NCI-H82 treated with DMSO at 0.1 percent for 48 hours (cell line): Measurements from ENCODE around the gene TTI1.

Experiments
- DNase-seq: peaks from one replicate; lab custom pipeline; 2025; ENCODE audit not compliant: unreplicated experiment; lab: John Stamatoyannopoulos, UW

TTI1 gene

DNA sequence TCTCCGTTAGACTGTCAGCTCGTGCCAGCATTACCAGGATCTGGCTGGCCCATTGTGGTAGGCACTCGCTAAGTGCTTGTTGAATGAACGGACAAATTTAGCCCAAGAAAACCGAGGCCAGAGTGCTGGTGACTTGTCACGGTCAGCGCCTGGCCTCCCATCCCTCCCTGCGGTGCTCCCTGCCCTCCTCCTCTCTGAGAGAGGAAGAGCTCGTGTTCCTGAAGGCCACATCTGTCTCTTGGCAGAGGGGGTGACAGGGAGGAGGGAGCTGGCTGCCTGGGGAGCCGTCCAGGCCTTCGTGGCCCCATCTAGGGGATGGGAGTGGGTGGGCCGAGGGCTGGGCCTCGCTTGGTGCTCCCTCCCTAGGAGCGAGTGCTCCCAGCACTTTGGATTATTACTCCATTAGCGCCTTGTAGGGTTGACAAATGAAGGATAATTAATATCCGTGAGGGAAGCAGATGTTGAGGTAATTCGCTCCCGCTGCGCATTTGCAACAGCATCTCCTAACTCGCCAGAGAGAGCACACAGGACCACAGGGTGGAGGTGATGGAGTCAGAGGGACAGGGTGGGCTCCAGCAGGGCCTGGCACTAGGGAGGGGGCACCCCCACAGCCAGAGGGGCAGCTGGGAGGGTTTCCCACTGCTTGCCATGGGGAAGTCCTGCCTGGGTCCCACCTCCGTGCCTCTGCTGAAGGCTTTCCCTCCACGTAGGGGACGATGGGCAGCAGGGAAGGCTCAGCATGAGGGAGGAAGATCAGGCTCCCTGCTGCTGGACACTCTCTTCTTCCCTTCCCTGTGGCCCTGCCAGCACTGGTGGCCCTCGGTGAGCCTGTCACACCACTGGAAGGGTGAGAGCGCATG lies 93.3 kb downstream of the TTI1 start:
- DNase-seq: peak; percentile 42

DNA sequence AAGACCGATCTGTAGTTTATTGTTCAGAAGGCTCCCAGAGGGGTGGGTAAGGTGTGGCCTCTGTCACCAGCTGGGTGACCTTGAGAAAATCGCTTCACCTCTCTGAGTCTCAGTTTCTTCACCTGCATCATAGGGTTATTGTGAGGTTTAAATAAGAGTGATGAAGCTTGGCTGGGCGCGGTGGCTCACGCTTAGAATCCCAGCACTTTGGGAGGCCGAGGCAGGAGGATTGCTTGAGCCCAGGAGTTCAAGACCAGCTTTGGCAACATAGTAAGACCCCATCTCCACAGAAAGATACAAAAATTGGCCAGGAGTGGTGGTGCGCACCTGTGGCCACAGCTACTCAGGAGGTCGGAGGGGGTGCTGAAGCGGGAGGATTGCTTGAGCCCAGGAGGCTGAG lies 94.3 kb downstream of the TTI1 start:
- DNase-seq: no peak

DNA sequence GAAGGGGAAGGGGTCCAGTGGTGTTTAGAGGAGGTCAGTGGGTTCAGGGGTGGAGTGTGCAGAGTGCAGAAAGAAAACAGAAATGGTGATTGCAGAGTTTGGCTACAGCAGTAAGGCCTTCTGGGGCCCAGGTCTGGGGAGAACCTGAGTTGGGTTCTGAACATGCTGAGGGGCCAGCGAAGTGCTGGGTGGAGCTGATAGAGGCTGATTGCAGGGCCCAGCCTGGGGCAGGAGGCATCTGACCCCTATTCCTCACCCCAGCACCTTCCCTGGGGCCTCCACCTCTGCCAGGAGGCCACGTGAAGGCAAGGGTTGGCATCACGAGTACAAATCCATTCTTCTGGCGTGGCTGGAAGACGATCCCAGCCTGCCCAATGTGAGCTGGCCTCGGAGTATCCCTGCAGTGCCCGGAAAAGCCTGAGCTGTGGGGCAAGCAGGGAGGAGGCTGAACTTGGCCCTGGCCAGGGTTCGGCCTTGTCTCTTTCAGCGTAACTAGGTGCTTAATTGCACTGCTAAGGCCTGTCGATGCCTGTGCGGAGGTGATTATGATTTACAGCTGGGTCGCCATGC lies 95.0 kb downstream of the TTI1 start:
- no peak for DNase-seq

DNA sequence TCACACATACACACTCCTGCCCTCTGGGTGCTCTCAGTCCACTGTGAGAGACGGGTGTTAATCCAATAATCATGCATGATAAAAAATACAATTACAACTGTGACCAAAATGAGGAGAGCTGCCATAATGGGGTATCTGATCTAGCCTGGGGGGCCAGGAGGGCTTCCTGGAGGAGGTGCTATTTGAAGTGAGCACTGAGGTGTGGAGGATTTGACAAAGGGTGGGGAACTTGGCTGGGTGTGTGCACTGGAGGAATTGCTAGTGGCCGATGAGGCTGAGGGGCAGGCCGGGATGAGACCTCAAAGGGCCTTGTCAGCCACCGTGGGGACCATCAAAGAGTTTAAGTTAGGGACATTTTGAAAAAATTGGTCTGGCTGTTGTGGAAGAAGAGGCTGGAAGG lies 95.6 kb downstream of the TTI1 start:
- DNase-seq: no peak

DNA sequence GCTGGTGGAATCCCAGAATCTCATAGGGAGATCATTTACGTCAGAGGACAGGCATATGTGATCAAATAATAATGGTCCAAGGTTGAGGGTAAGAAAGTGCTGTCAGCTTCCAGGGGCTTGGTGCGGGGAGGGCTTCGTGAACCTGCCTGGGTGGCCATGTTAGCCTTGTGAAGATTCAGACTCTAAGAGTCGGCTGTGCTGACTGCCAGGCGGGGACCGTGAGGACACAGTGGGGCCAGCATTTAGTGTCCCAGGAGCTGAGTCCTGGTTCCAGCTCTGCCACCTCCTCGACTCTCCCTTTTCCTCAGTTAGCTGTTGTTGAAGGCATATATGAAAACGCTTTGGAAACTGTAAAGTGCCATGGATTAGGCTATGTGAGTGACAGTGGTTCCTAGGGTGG lies 96.8 kb downstream of the TTI1 start:
- DNase-seq: no peak

DNA sequence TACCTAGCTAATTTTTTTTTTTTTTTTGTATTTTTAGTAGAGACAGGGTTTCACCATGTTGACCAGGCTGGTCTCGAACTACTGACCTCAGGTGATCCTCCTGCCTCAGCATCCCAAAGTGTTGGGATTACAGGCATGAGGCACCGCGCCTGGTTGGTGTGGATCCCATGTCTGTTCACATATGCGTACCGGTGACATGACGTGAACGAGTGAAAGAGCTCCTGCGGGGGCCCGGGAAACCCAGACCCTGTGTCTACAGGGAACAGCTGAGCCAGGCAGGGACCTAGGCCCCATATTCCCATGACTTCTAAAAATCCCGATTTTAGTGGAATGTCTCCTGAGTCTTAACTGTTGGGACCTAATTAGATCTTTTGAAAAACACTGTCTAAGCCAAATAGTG lies 97.2 kb downstream of the TTI1 start:
- DNase-seq: no peak

DNA sequence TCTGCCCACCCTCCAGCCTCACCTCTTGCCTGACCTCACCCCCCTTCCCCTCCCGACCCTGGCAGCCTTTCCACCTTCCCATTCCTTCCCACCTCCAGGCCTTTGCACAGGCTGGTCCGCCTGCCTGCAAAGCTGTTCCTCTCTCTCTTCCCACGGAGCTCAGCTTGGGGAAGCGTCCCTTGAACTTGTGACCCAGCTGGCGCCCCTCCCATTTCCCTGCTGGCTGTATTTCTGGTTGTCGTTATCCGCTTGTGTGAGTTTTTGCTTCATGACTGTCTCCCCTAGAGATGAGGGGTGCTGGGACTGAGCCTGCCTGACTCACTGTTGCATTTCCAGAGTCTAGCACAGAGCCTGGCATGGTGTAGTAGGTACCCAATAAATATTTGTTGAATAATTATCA lies 97.8 kb downstream of the TTI1 start:
- peak; percentile 62 for DNase-seq

DNA sequence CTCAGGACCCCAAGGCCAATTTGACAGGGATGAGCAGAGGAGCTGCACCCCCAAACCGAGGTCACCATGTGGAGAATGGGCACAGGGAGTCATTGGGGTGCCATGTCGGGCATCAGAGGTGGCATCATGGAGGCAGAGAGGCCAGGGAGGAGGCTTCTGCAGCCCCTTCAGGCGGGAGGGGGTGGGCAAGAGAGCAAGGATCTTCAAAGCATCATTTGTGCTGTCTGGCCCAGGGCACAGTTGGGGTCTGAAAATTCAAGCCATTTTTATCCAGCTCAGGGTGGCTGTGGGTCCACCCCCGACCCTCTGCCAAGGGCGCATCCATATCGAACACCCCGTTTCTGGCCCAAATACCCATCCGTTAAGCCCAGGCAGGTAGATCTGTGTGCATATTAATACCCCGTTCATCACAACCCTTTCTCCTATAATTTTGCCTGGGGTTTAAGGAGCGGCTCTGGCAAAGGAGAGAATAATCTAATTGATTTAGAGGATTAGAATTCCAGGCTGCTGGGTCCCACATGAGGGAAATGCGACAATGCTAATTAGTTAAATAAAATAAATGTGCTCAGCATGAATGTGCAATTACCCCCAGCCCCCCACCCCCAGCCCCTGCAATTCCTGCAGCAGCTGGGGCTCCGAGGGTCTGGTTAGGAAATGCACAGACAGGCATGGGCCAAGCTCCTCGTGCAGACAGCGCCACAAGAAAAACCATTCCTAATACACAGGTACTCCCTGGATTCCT lies 98.5 kb downstream of the TTI1 start:
- peak; percentile 85 for DNase-seq

DNA sequence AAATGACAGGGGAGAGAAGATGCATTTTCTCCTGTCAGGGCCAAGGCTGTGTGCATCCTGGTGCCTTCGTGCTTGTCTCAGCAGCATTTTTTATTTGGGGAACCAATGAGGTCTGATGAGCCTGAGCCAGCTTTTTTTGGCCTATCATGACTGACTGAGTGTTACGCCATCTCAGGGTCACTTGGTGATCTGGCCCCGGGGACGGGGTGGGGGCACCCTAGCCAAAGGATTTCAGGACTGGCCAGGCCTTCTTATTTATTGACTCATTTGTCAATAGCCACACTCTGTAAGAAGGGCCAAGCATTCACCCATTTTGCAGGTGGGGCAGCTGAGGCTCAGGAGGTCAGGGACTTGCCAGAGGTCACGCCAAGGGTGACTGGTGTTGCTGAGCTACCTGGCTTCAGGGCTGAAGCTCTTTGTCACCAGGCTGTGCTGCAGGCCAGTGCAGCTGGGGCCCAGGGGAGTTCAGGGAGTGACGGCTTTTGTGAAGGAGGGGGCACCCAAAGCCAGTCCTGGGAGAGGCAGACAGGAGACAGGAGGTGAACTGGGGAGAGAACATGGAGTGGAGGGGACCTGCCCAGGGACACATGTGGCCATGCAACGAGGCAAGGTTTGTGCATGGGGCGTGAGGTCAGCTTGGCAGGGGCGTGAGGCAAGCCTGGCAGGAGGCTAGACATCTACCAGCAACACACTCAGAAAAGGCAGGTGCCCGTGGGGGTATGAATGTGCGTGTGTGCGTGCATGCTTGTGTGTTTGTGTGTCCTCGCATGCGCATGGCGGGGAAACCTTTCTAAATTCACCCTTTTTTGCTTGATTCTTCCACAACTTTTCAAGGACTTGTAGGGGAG lies 99.2 kb downstream of the TTI1 start:
- no peak for DNase-seq
